K562 (cell line): Measurements from ENCODE around the gene LINGO3. TPM values are rescaled to one million over a fixed set of nuclear protein-coding genes. Genes with fewer than 3 reads are reported as not detected.
A peak's percentile ranks its signal among the peaks of the same experiment; 100 is the strongest.

Experiments
- CC2D1A ChIP-seq: fragments of 450-650 bp; IDR thresholded peaks from 2 replicates; pipeline ENCODE4 v1.6.1; 2017; ENCODE audit warnings: mild to moderate bottlenecking
- CHD4 ChIP-seq: fragments of 200-600 bp; sonication (generic); IDR thresholded peaks from 3 replicates; pipeline ENCODE4 v1.6.1; 2012; ENCODE audit warnings: low read depth, mild to moderate bottlenecking, mixed read lengths, low read length, inconsistent platforms; ENCODE audit not compliant: insufficient read depth, insufficient replicate concordance, poor library complexity, severe bottlenecking
- FOXA3 ChIP-seq, 2 experiments: fragments of 450-650 bp in 1 of 2; sonication (generic) in 1 of 2; formaldehyde crosslinking; IDR thresholded peaks in 1 of 2; conservative IDR thresholded peaks in 1 of 2; 2 replicates each; pipeline versions ENCODE4 v1.4.0 to v1.8.0; 2020 to 2022; ENCODE audit warnings: mild to moderate bottlenecking in 2 of 2, missing genetic modification reagents in 1 of 2
- GATAD2A ChIP-seq: fragments of 450-650 bp; IDR thresholded peaks from 2 replicates; pipeline ENCODE4 v1.6.1; 2017
- HDAC1 ChIP-seq, 2 experiments: fragments of 450-650 bp; IDR thresholded peaks; 2 replicates each; pipeline ENCODE4 v1.6.1; 2016 to 2017; ENCODE audit warnings: inconsistent platforms in 1 of 2, mild to moderate bottlenecking in 1 of 2, moderate library complexity in 1 of 2
- HLTF ChIP-seq: fragments of 450-650 bp; IDR thresholded peaks from 2 replicates; pipeline ENCODE4 v1.6.1; 2016
- MAFK ChIP-seq: IDR thresholded peaks from 2 replicates; pipeline ENCODE4 v1.6.1; 2011; ENCODE audit warnings: low read length, improper control_type of control experiment
- MEF2A ChIP-seq: IDR thresholded peaks from 2 replicates; pipeline ENCODE4 v1.6.1; 2011; ENCODE audit warnings: low read depth, mild to moderate bottlenecking, low read length, moderate library complexity; ENCODE audit not compliant: control insufficient read depth
- MIER1 ChIP-seq: fragments of 450-650 bp; IDR thresholded peaks from 2 replicates; pipeline ENCODE4 v1.6.1; 2016; ENCODE audit warnings: antibody characterized with exemption, mild to moderate bottlenecking, low read depth
- MXI1 ChIP-seq: IDR thresholded peaks from 2 replicates; pipeline ENCODE4 v1.6.1; 2011; ENCODE audit warnings: low read depth, mild to moderate bottlenecking, improper control_type of control experiment, low read length
- POLR2AphosphoS2 ChIP-seq: IDR thresholded peaks from 2 replicates; pipeline ENCODE4 v1.6.1; 2012; ENCODE audit warnings: low read length, improper control_type of control experiment
- SIRT6 ChIP-seq: IDR thresholded peaks from one replicate; pipeline ENCODE4 v1.6.1; 2012; ENCODE audit warnings: low read depth, mild to moderate bottlenecking, control low read depth, inconsistent platforms, low read length, moderate library complexity
- SOX6 ChIP-seq: fragments of 450-650 bp; IDR thresholded peaks from 2 replicates; pipeline ENCODE4 v1.6.1; 2014; ENCODE audit warnings: mild to moderate bottlenecking
- TBP ChIP-seq: optimal IDR thresholded peaks from 2 replicates; pipeline ENCODE3; 2011; ENCODE audit warnings: low read depth, low read length, improper control_type of control experiment
- ZBTB8A ChIP-seq: fragments of 450-650 bp; IDR thresholded peaks from 2 replicates; pipeline ENCODE4 v1.6.1; 2018; ENCODE audit warnings: mild to moderate bottlenecking, moderate library complexity; ENCODE audit not compliant: partially characterized antibody
- ZC3H8 ChIP-seq: fragments of 450-650 bp; IDR thresholded peaks from 2 replicates; pipeline ENCODE4 v1.6.1; 2017
- ZNF12 ChIP-seq: sonication (generic); formaldehyde crosslinking; IDR thresholded peaks from 2 replicates; pipeline ENCODE4 v1.4.0; 2020; ENCODE audit warnings: mild to moderate bottlenecking, missing genetic modification reagents
- ZNF354B ChIP-seq: fragments of 250-450 bp; sonication (Bioruptor Pico); IDR thresholded peaks from 2 replicates; pipeline ENCODE4 v1.4.0; 2020
- polyA plus RNA-seq, 8 experiments: library from polyadenylated mRNA; depleted of rRNA in 4 of 8; stranded (reverse) in 5 of 8; unstranded in 3 of 8; fragments of >200 nt; fragmentation: Nextera tagmentation in 2 of 8; fragmentation: Illumina TruSeq in 1 of 8; extraction: Ambion mirVana in 2 of 8; extraction: Trizol in 1 of 8; gene quantifications; 2 replicates each; pipeline versions ENCODE4 v1.2.1 to v1.2.3, GENCODE V29; 2011 to 2014; ENCODE audit warnings: inconsistent platforms in 1 of 8, missing spikeins in 1 of 8
- total RNA-seq, 7 experiments: library from RNA; depleted of rRNA in 6 of 7; stranded (reverse); fragments of >200 nt in 6 of 7; fragmentation: Illumina TruSeq in 2 of 7; extraction: Trizol in 2 of 7; gene quantifications; 2 replicates each; pipeline versions ENCODE4 v1.2.1 to v1.2.3, GENCODE V29; 2011 to 2021; ENCODE audit warnings: low replicate concordance in 1 of 7
- TF ChIP-seq, protein P1 (sequence below): IDR thresholded peaks from 2 replicates; pipeline ENCODE4 v1.6.1; 2016; ENCODE audit warnings: missing genetic modification characterization, missing compliant biosample characterization
- TF ChIP-seq, protein P2 (sequence below), 2 experiments: fragments of 450-650 bp; conservative IDR thresholded peaks; 2 replicates each; pipeline ENCODE4 v1.6.1; 2017; ENCODE audit warnings: mild to moderate bottlenecking in 2 of 2, moderate library complexity in 2 of 2

LINGO3 gene
- total and polyA plus RNA-seq, 9 of the 15 experiments (the other 6 are each of a cell fraction or from before 2014, with no cell fraction given), result 0.03 to 0.05 (median 0.03) TPM; not detected in 6

DNA sequence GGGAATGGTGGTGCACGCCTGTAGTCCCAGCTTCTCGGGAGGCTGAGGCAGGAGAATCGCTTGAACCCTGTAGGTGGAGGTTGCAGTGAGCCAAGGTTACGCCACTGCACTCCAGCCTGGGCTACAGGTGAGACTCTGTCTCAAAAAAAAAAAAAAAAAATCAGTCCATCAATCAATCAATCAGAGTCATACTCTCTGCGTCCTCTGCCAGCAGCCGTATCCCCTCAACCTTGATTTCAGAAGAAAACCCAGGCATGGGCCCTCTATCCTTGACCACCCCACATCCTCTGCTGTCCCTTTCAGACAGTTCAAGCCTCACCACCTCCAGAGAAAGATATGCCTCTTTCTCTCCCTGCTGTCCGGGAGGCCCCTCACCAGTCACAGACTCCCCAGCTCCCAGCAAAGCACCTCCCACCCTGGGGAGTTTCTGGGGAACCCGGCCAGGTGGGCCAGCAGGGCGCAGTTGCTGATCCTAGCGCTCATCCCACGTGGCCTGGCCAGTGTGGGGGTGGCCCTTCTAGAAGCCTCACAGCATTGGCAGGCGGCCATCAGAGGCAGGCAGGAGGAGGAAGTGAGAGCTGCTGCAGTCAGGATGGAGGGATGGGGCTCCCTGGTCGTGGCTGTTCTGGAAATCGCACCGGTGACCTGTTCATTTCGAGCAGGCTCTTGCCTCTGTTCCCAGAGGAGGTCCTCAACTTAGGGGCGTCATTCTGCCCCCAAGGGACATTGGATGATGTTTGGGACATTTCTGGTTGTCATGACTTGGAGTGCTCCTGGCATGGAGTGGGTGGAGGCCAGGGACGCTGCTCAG, 41.6 kb downstream of the LINGO3 start (continued):
- no peak for TF ChIP-seq CHD4
- TF ChIP-seq ZBTB8A, result no peak
- TF ChIP-seq TBP, result peak; percentile 21
- TF ChIP-seq, protein P1, sequence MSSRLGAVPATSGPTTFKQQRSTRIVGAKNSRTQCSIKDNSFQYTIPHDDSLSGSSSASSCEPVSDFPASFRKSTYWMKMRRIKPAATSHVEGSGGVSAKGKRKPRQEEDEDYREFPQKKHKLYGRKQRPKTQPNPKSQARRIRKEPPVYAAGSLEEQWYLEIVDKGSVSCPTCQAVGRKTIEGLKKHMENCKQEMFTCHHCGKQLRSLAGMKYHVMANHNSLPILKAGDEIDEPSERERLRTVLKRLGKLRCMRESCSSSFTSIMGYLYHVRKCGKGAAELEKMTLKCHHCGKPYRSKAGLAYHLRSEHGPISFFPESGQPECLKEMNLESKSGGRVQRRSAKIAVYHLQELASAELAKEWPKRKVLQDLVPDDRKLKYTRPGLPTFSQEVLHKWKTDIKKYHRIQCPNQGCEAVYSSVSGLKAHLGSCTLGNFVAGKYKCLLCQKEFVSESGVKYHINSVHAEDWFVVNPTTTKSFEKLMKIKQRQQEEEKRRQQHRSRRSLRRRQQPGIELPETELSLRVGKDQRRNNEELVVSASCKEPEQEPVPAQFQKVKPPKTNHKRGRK (tag), result no peak
- no peak for TF ChIP-seq SOX6
- TF ChIP-seq, protein P2, sequence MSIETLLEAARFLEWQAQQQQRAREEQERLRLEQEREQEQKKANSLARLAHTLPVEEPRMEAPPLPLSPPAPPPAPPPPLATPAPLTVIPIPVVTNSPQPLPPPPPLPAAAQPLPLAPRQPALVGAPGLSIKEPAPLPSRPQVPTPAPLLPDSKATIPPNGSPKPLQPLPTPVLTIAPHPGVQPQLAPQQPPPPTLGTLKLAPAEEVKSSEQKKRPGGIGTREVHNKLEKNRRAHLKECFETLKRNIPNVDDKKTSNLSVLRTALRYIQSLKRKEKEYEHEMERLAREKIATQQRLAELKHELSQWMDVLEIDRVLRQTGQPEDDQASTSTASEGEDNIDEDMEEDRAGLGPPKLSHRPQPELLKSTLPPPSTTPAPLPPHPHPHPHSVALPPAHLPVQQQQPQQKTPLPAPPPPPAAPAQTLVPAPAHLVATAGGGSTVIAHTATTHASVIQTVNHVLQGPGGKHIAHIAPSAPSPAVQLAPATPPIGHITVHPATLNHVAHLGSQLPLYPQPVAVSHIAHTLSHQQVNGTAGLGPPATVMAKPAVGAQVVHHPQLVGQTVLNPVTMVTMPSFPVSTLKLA (conservative IDR thresholded peaks at IDR 0.05), result peak; percentile 90 to 94
- no peak for TF ChIP-seq MXI1
- TF ChIP-seq CC2D1A, result no peak
- no peak for TF ChIP-seq MAFK
- TF ChIP-seq GATAD2A, result no peak
- TF ChIP-seq POLR2AphosphoS2, result no peak
- no peak for TF ChIP-seq MIER1
- TF ChIP-seq SIRT6, result no peak
- TF ChIP-seq MEF2A, result no peak
- no peak for TF ChIP-seq ZNF12 (CRISPR knock-in tag)
- no peak for TF ChIP-seq ZNF354B (CRISPR knock-in tag)
- no peak for TF ChIP-seq ZC3H8
- peak in 1 of 2 experiments; percentile 15; a peak in 1 of 4 replicates for TF ChIP-seq FOXA3 (CRISPR knock-in tag; conservative IDR thresholded peaks at IDR 0.05 in 1 of 2, IDR thresholded peaks at IDR 0.05 in 1 of 2)
- peak in 1 of 2 experiments; percentile 59; a peak in 1 of 4 replicates for TF ChIP-seq HDAC1 (IDR thresholded peaks at IDR 0.05)
- TF ChIP-seq HLTF, result no peak
- TF ChIP-seq, all 486 proteins: peak for 77
